Skeletal muscle tissue (tissue), 4 donors: ENCODE results near the gene KLK13. TPM values are rescaled to one million over a fixed set of nuclear protein-coding genes. Genes with fewer than 3 reads are reported as not detected.

ENCODE experiments used
- H3K27ac ChIP-seq: one replicate; pipeline ENCODE4 v1.7.0; 2013; ENCODE audit warnings: mild to moderate bottlenecking, low read depth, low read length, inconsistent platforms
- H3K27me3 ChIP-seq, 3 donors: one replicate each; pipeline ENCODE4 v1.7.0; 2013; ENCODE audit warnings: low read length in 3 of 3; ENCODE audit not compliant: control insufficient read depth in 3 of 3, insufficient read depth in 3 of 3
- H3K36me3 ChIP-seq, 3 donors: one replicate each; pipeline ENCODE4 v1.7.0; 2013; ENCODE audit warnings: low read length in 3 of 3; ENCODE audit not compliant: control insufficient read depth in 3 of 3, insufficient read depth in 3 of 3
- H3K4me1 ChIP-seq, 3 donors: one replicate each; pipeline ENCODE4 v1.7.0; 2013; ENCODE audit warnings: low read length in 3 of 3, mild to moderate bottlenecking in 3 of 3; ENCODE audit not compliant: control insufficient read depth in 3 of 3, insufficient read depth in 3 of 3
- H3K4me3 ChIP-seq, 3 donors: one replicate each; pipeline ENCODE4 v1.7.0; 2013; ENCODE audit warnings: low read length in 3 of 3
- H3K9ac ChIP-seq, 3 donors: one replicate each; pipeline ENCODE4 v1.7.0; 2013; ENCODE audit warnings: low read length in 3 of 3, mild to moderate bottlenecking in 3 of 3, moderate library complexity in 2 of 3, low read depth in 1 of 3
- H3K9me3 ChIP-seq, 3 donors: one replicate each; pipeline ENCODE4 v1.7.0; 2013; ENCODE audit warnings: low read length in 3 of 3; ENCODE audit not compliant: control insufficient read depth in 3 of 3
- total RNA-seq: library from RNA; depleted of rRNA; stranded (reverse); fragments of >200 nt; gene quantifications from one replicate; pipeline ENCODE4 v1.2.3, GENCODE V29; 2014
- donor health status: Osteomylitis.

The KLK13 gene
- total RNA-seq, 1 donor from 2014 or later, result not detected

- Histone ChIP-seq H3K4me1 (peaks cover 3 to 10% (median 3%) of the 10 kb centered on the region in 3 donors), H3K36me3 (peaks cover 9 to 19% (median 17%) of the 10 kb centered on the region in 3 donors), H3K4me3 (no peak overlapping the region), H3K27ac (no peak overlapping the region), H3K27me3 (no peaks in the 10 kb centered on the region), H3K9me3 (no peaks in the 10 kb centered on the region), H3K9ac (peak overlapping the region in 1 of 3 donors; percentile 25)
Measured at GRCh38 chr19:51101171-51101865, 36.4 kb upstream of the KLK13 start.

- H3K36me3 ChIP-seq, result peaks cover 9 to 19% (median 16%) of the 10 kb centered on the region in 3 donors
Measured at GRCh38 chr19:51100601-51101000, 35.7 kb upstream of the KLK13 start.

GRCh38 chr19:51099047-51099382, 34.1 kb upstream of the KLK13 start:
- Histone ChIP-seq H3K9ac (no peak overlapping the region), H3K4me3 (no peak overlapping the region), H3K36me3 (peaks cover 6 to 17% (median 12%) of the 10 kb centered on the region in 3 donors), H3K4me1 (peaks cover 3 to 5% (median 3%) of the 10 kb centered on the region in 3 donors), H3K27ac (no peak overlapping the region), H3K9me3 (no peaks in the 10 kb centered on the region), H3K27me3 (peaks cover 0 to 4% (median 0%) of the 10 kb centered on the region in 3 donors)

More at GRCh38 chr19:51100601-51101000, 35.7 kb upstream of the KLK13 start:
- Histone ChIP-seq H3K4me1 (peaks cover 3 to 10% (median 3%) of the 10 kb centered on the region in 3 donors), H3K9ac (no peak overlapping the region), H3K27ac (no peak overlapping the region), H3K4me3 (no peak overlapping the region), H3K9me3 (no peaks in the 10 kb centered on the region), H3K27me3 (no peaks in the 10 kb centered on the region)

GRCh38 chr19:51098365-51099046, 33.6 kb upstream of the KLK13 start:
- Histone ChIP-seq H3K27ac (no peak overlapping the region), H3K9me3 (no peaks in the 10 kb centered on the region), H3K4me3 (no peak overlapping the region), H3K27me3 (peaks cover 0 to 6% (median 0%) of the 10 kb centered on the region in 3 donors), H3K9ac (no peak overlapping the region), H3K4me1 (peaks cover 3 to 5% (median 3%) of the 10 kb centered on the region in 3 donors), H3K36me3 (peaks cover 1 to 13% (median 12%) of the 10 kb centered on the region in 3 donors)

- Histone ChIP-seq H3K36me3 (peaks cover 0 to 13% (median 9%) of the 10 kb centered on the region in 3 donors), H3K4me1 (peaks cover 3 to 5% (median 3%) of the 10 kb centered on the region in 3 donors), H3K27ac (no peak overlapping the region), H3K27me3 (peaks cover 0 to 6% (median 0%) of the 10 kb centered on the region in 3 donors), H3K4me3 (no peak overlapping the region), H3K9me3 (no peaks in the 10 kb centered on the region), H3K9ac (no peak overlapping the region)
Measured at GRCh38 chr19:51097796-51098195, 32.9 kb upstream of the KLK13 start.

- Histone ChIP-seq H3K4me3 (no peak overlapping the region), H3K9me3 (no peaks in the 10 kb centered on the region), H3K9ac (no peak overlapping the region), H3K4me1 (peaks cover 3 to 5% (median 3%) of the 10 kb centered on the region in 3 donors), H3K27me3 (peaks cover 0 to 6% (median 0%) of the 10 kb centered on the region in 3 donors), H3K36me3 (peaks cover 0 to 7% (median 3%) of the 10 kb centered on the region in 3 donors), H3K27ac (no peak overlapping the region)
Measured at GRCh38 chr19:51097166-51097738, 32.4 kb upstream of the KLK13 start.

- Histone ChIP-seq H3K9me3 (no peaks in the 10 kb centered on the region), H3K27ac (no peak overlapping the region), H3K4me3 (no peak overlapping the region), H3K4me1 (peaks cover 3 to 5% (median 3%) of the 10 kb centered on the region in 3 donors), H3K27me3 (peaks cover 0 to 6% (median 0%) of the 10 kb centered on the region in 3 donors), H3K36me3 (peaks cover 0 to 5% (median 2%) of the 10 kb centered on the region in 3 donors), H3K9ac (no peak overlapping the region)
Measured at GRCh38 chr19:51096473-51097165, 31.7 kb upstream of the KLK13 start.

- no peaks in the 10 kb centered on the region for H3K4me1 ChIP-seq
- H3K9me3 ChIP-seq, result no peaks in the 10 kb centered on the region
- no peak overlapping the region for H3K27ac ChIP-seq
- no peak overlapping the region for H3K4me3 ChIP-seq
- H3K9ac ChIP-seq, result no peak overlapping the region
- peaks cover 0 to 6% (median 0%) of the 10 kb centered on the region in 3 donors for H3K27me3 ChIP-seq
- H3K36me3 ChIP-seq, result peaks cover 0 to 4% (median under 1%) of the 10 kb centered on the region in 3 donors
Measured at GRCh38 chr19:51094696-51095279, 29.9 kb upstream of the KLK13 start.

- H3K9ac ChIP-seq, result no peak overlapping the region
- H3K27ac ChIP-seq, result no peak overlapping the region
- H3K27me3 ChIP-seq, result peaks cover 0 to 6% (median 0%) of the 10 kb centered on the region in 3 donors
- no peaks in the 10 kb centered on the region for H3K36me3 ChIP-seq
- no peaks in the 10 kb centered on the region for H3K4me1 ChIP-seq
- H3K9me3 ChIP-seq, result no peaks in the 10 kb centered on the region
- H3K4me3 ChIP-seq, result no peak overlapping the region
Measured at GRCh38 chr19:51093510-51094345, 28.8 kb upstream of the KLK13 start.
